ENCODE measurements around the gene CSTF1.

DNA sequence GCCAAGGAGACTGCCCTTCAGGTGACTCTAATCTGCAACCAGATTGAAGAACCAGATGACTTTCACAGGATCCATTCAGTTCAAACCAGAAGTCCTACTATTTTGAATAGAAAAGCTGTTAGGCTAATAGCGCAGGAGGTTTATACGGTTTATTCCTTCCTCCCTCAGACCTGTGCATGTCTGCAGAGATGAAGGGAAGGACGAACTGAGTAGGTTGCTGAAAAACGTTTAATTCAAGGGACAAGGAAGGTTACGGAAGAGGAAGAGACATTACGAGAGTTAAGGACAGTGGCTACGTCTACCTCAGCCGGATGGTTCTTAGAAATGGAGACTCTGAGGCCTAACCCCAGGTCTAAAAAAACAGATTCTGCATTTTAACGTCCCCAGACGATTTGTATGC, 1.4 kb upstream of the CSTF1 start:
- no peak for TF ChIP-seq POLR2AphosphoS5 (IDR thresholded peaks at IDR 0.05)
- TF ChIP-seq, protein P1, sequence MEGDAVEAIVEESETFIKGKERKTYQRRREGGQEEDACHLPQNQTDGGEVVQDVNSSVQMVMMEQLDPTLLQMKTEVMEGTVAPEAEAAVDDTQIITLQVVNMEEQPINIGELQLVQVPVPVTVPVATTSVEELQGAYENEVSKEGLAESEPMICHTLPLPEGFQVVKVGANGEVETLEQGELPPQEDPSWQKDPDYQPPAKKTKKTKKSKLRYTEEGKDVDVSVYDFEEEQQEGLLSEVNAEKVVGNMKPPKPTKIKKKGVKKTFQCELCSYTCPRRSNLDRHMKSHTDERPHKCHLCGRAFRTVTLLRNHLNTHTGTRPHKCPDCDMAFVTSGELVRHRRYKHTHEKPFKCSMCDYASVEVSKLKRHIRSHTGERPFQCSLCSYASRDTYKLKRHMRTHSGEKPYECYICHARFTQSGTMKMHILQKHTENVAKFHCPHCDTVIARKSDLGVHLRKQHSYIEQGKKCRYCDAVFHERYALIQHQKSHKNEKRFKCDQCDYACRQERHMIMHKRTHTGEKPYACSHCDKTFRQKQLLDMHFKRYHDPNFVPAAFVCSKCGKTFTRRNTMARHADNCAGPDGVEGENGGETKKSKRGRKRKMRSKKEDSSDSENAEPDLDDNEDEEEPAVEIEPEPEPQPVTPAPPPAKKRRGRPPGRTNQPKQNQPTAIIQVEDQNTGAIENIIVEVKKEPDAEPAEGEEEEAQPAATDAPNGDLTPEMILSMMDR (IDR thresholded peaks at IDR 0.05), result no peak
- no peak for TF ChIP-seq POLR2A (IDR thresholded peaks at IDR 0.05)

All from prostate gland (tissue), 2 donors.